Endothelial cell of hepatic sinusoid (primary cell): ENCODE results near the gene AP2S1.
"Not testable (repeated sequence)": the region's sequence is repeated elsewhere in the genome, so short reads cannot be mapped to it uniquely, and the experiment has no call there.

Experiments used
- in situ Hi-C: cut with HindIII; loops from 2 replicates; pipeline ENCODE4 v1.10.0; 2017; ENCODE audit warnings: low sequenced_read_pairs

AP2S1 gene

GRCh38 chr19:46850228-46851203 is at the start of gene AP2S1:
Gene AP2S1 (minus strand): TSS chr19:46850846. CDS start chr19:46850766, 80 bp downstream.
- in situ Hi-C loops = no loop called here

- in situ Hi-C loops = no loop called here
Measured at GRCh38 chr19:46900341-46900740, 49.7 kb upstream of the AP2S1 start.

- in situ Hi-C loops = no loop called here
Measured at GRCh38 chr19:46898731-46899130, 48.1 kb upstream of the AP2S1 start.

- in situ Hi-C loops = no loop called here
Measured at GRCh38 chr19:46896076-46896794, 45.6 kb upstream of the AP2S1 start.

- in situ Hi-C loops = loop anchor here (5.0 kb wide), 2 partner anchors 70 to 95 kb away; no protein-coding TSS in a partner anchor
Measured at GRCh38 chr19:46892252-46893179, 41.9 kb upstream of the AP2S1 start.

- in situ Hi-C loops = loop anchor here (5.0 kb wide), 2 partner anchors 68 to 97 kb away; no protein-coding TSS in a partner anchor
Measured at GRCh38 chr19:46890423-46891170, 40.0 kb upstream of the AP2S1 start.

GRCh38 chr19:46887240-46887782 is 36.7 kb upstream of the AP2S1 start:
- in situ Hi-C loops = no loop called here

- in situ Hi-C loops = no loop called here
Measured at GRCh38 chr19:46886546-46887239, 36.0 kb upstream of the AP2S1 start.

GRCh38 chr19:46885411-46885810 is 34.8 kb upstream of the AP2S1 start:
- in situ Hi-C loops = no loop called here

GRCh38 chr19:46882751-46883150 is 32.1 kb upstream of the AP2S1 start:
- in situ Hi-C loops = not testable (repeated sequence)

GRCh38 chr19:46882034-46882433 is 31.4 kb upstream of the AP2S1 start:
- in situ Hi-C loops = no loop called here

GRCh38 chr19:46881092-46881491 is 30.4 kb upstream of the AP2S1 start:
- in situ Hi-C loops = no loop called here

- in situ Hi-C loops = no loop called here
Measured at GRCh38 chr19:46880431-46880830, 29.8 kb upstream of the AP2S1 start.

- in situ Hi-C loops = no loop called here
Measured at GRCh38 chr19:46878613-46879375, 28.1 kb upstream of the AP2S1 start.

- in situ Hi-C loops = no loop called here
Measured at GRCh38 chr19:46875657-46876056, 25.0 kb upstream of the AP2S1 start.

GRCh38 chr19:46875234-46875633 is 24.6 kb upstream of the AP2S1 start:
- in situ Hi-C loops = no loop called here

- in situ Hi-C loops = no loop called here
Measured at GRCh38 chr19:46872967-46873366, 22.3 kb upstream of the AP2S1 start.

- in situ Hi-C loops = not testable (repeated sequence)
Measured at GRCh38 chr19:46871173-46871572, 20.5 kb upstream of the AP2S1 start.
